GM21423 (cell line): ENCODE data around the gene SATB2.

Source experiments
- ATAC-seq: cut with Tn5 transposase; IDR thresholded peaks from one replicate; pipeline ENCODE4 v1.9.1; 2021; ENCODE audit warnings: mild to moderate bottlenecking, moderate library complexity; ENCODE audit not compliant: unreplicated experiment

Gene SATB2

DNA sequence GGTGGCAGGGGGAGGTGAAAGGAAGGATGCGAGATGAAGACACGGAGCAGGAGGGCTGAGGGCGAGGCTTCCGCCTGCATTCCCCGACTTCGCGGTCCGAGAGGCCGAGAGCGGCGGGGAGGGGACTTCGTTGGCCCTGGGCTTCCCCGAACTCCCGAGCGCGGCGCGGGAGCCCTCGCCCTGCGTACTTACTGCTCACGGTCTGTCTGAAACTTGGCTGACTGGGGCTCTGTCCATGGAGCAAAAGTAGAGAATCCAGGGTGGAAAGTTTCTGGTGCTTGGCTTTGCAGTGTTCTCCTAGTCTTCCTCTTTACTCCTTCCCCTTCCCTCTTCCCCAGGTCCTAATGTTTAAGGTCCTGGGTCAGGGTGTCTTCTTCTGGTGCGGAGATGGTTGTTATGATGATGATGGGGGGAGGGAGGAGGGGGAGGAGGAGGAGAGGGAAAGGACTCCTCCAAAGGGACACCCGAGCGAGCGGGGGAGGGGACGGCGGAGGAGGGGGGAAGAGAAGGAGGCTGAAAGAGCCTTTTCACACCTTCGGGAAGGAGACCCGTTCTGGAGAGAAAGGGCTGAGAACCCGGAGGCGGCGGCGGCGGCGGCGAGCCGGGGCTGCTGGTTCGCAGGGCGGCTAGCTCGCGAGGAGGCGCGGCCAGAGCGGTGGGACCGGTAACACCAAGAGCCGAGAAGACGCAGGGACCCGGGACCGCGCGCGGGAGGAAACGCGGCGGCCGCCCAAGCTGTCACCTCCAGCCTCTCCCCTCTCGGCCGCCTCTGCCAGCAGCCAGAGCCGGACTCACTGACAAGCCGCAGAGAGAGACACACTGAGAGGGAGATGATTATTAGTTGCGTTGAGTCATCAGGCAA, at the start of gene SATB2:
SATB2 (minus strand) TSS at position 793 of the 862 bp plus-strand sequence. CDS start 1,902 bp downstream, outside the sequence.
- no peak for ATAC-seq

DNA sequence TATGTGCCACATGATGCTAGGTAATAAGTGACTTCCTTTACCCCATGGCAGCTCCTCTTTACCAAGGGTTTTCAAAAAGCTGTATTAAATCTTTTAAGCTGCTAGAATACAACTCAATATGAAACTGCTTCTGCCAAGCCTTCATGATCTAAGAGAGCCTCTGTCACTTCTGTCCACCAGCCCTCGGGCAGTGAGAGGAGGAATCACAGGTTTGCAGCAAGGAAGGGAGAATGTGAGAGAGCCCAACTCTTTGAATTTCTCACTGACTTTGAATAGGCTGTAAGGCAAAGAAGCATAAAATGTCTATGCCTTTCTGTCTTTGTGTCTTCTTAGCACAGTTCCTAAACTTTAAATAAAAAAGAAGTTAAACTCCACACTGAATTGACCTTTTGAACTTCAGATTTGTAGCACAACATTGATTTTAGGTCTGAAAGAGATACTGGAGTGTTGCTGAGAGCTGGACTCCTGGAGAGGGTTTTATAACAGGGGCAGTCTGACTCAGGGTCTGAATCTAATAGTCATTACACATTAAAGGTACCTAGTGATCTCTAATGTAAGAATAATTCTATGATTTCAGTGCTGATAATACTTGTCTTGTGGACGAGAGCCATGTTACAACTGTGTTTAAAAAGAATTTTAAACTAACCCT, 48.1 kb upstream of the SATB2 start:
- no peak for ATAC-seq

DNA sequence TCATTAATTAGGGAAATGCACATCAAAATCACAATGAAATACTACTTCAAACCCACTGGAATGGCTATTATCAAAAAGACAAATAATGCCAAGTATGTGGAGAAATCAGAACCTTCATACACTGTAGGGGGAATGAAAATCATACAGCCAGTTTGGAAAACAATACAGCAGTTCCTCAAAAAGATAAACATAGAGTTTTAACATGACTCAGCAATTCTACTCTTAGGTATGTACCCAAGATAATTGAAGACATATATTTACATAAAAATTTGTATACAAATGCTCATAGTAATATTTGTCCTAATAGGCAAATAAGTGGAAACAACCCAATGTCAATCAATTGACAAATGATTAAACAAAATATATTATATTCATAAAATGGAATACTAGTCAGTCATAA, 45.4 kb upstream of the SATB2 start:
- no peak for ATAC-seq

DNA sequence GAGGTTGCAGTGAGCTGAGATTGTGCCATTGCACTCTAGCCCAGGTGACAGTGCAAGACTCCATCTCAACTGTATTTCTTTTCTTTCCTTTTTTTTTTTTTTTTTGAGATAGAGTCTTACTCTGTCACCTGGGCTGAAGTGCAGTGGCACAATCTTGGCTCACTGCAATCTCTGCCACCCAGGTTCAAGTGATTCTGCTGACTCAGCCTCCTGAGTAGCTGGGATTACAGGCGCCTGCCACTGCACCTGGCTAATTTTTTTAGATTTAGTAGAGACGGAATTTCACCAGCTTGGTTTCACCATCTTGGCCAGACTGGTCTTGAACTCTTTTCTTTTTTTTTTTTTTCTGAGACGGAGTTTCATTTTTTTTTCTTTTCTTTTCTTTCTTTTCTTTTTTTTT, 41.3 kb upstream of the SATB2 start:
- ATAC-seq = no peak

DNA sequence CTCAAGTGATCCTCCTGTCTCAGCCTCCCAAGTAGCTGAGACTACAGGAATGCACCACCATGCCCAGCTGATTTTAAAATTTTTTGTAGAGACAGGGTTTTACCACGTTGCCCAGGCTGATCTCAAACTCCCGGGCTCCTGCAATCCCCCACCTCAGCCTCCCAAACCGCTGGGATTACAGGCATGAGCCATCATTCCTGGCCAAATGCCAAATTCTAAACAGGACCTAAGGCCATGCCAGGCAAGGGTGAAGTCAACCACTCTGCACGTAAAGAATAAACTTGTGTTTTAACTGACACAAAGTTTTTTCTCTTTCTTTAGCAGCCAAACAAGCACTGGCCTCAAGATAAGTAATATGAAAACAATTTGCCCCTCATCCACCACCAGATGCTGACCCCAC, 37.4 kb upstream of the SATB2 start:
- no peak for ATAC-seq

DNA sequence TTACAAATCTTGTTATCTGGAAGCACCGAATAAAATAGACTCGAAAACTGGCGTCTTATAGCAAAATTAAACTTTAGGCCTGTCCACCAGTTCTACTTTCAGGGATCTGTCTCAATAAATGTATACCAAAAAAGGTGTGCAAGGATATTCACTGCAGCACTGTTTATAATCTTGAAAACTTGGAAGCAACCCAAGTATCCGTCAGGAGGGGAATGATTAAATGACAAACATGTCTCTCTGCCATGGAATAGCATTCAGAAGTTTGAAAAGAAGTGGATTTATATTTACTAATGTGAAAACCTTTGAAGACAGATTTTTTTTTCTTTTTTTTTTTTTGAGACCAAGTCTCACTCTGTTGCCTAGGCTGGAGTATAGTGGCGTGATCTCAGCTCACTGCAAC, 32.3 kb upstream of the SATB2 start:
- no peak for ATAC-seq

DNA sequence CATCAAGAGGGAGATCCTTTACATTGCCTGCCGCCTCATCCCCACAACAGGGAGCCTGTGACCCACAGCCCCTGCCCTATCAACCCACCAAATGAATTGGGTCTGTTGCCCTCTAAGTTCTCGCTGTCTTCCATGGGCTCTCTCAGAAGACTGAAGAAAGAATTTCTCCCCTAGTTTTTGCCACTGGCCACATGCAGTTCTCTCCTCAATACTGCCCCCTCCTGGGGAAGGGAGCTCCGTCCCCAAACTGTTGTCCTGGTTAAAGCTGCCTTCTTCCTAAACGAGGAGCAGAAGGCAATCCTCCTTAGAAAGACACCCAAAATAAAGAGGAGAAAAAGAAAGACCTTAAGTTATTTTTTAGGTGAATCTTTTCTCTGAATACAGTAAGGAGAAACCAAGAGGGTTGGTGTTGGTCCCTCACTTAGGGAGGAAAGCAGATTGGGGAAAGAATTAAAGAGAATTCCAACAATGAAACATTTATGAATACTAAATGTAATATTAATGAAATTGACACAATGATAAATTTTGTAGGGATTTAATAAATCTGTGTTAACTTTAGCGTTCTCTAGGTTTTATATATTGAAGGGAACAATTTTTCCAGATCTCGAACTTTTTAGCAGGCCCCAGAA, 31.1 kb upstream of the SATB2 start:
- no peak for ATAC-seq

DNA sequence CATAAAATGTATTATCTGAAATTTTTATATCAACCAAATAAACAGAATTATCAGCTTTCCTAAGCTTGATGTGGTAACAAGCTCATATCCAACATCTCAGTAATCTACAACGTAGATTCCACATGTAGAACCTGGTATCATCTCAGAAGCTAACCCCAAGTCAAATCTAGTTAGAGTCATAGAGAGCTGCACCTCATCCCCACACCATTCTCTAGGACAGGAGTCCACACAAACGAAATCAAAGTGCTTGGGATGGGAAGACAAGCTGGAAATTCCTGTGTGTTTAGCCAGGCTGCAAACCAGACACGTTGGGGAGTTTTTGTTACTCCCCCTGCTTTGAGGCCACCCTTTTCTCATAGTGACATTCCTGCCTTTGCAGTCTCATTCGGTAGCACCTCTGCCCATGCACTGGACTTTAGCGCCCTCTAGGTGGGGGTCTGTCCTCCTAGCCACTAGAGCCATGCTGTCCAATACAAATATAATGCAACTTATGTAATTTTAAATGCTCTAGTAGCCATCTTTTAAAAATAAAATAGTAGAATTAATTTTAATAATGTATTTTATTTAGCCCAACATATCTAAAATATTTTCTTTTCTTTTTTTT, 28.1 kb upstream of the SATB2 start:
- peak; percentile 88 for ATAC-seq

DNA sequence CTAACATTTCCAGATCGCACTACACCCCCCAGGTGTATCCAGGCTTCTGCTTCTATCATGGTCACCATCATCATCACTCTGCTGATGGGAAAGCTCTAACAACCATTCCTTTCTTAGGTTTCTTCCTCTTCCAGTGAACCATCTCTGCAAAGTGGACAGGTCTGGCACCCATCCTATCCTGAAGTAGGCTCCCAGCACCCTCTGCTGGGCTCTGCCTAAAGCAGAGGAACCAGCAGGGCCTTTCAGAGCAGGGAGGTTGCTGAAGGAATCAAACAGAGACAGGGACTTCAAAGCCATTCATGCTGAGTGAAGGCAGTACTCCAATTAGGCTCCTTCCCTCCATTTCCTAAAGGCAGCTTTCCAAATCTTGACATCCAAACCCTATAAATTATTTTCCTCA, 27.2 kb upstream of the SATB2 start:
- no peak for ATAC-seq

DNA sequence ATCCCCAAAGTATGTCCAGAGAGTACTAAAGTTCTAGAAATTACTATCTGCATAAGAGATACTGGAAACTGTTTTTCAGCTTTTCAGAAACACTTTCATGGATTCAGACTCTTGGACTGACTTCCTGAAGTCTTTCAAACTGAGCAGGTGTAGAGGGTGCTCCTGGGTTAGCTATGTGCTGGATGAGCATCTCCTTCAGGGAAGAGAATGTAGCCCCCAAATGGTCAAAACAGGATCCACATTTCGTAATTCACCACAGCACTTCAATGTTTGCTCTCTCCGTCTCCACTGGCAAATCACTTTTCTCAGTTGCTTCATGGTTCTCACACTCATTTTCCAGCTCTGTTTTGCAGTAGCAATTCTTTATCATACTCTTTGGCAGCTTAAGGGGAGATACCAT, 23.2 kb upstream of the SATB2 start:
- ATAC-seq = no peak

DNA sequence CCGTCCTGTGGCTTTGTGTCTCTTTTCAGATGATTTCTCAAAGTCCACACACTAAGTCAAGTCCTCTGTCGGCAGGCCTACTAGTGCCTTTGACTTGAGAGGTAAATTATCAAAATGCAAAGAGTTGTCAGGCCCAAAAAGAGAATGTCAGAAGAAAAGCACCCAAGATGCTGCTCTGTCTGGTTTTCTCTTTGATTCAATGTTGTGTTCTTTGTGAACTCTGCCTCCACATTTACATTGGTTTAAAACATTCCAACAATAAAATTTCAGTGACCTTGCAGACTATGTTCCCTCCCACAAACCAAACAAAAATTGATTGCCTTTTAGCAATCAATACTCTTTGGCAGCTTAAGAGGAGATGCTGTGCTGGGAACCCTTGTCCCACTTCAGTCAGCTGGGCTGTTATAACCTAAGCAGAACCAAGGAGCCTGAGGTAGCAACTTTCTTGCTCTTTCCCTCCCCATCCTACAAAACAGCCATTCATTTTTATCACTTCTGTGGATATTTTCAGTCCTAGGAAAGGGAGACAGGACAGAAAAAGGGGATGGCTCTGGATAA, 19.6 kb upstream of the SATB2 start:
- ATAC-seq = no peak

DNA sequence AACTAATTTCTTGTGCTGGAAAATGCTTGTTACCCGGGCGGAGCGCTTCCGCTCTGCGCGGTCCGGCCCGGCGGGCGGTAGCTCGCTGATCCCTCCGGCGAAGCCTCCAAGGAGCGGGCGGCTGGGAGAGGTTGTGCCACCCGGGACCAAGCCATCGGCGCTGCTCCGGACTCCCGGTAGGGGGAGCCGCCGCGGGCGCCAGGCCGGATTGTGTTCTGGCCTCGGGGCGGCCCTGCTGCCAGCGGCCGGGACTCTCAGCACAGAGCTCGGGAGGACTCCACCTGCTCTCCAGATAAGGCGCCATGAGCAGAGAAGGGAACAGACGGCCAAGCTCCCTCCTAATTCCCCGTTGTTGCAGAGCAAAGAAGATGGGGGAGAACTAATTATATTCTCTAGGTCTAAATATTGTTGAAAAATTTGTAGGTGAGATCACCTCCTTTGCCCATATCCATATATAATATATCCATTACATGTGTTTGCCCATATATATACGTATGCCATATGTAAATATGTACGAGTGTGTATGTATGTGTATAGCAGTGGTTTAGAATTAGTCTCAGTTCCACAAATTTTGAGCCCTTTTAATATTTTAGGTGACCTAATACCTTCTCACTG, 13.8 kb upstream of the SATB2 start:
- ATAC-seq = peak; percentile 83

DNA sequence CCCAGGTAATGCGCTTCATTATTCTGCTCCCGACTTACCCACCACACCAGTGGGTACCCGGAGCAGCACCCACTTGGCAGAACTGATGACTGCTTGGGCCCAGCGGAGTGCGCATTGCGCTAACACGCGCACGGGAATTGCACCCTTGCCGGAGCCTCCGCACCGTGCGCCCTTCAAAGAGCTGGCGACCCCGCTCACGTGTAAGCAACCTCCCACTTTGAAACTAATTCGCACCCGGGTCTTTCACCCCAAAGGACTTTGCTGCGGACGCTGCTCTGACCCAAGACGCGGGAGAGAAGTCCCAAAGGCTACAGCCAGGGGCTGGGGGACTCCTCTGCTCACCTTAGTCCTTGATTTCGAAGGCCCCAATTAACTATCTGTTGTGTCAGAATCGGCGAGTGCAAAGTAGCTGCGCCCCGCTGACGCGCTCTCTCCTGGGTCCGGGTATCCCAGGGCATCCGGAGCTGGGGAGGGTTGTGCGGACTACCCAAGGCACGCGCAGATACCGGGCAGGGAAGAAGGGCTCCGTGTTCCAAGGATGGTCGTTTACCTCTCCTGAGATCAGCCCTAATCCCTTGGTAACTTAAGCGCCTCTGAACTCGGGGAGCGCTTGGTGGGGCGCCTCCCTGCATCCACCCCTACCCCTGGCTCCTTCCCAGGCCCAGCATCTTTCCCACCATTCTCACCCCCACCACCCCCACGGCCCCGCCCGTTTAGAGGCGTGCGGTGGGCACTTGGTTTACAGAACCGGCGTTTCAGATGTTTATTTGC, 13.1 kb upstream of the SATB2 start:
- ATAC-seq = no peak

DNA sequence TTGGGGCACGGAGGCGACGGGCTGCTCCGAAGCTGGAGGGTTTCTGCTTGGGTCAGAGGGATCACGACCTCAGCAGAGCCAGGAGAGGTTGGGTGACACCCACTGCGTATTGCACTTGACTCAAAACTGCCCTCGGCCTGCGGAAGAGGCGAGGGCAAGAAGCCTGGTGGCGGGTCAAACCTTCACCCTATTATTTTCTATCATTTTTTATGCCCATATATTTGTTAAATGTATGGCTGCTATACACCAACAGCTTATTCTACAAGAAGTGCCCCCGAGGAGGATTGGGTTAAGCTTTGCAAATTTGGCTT, 12.6 kb upstream of the SATB2 start:
- no peak for ATAC-seq

DNA sequence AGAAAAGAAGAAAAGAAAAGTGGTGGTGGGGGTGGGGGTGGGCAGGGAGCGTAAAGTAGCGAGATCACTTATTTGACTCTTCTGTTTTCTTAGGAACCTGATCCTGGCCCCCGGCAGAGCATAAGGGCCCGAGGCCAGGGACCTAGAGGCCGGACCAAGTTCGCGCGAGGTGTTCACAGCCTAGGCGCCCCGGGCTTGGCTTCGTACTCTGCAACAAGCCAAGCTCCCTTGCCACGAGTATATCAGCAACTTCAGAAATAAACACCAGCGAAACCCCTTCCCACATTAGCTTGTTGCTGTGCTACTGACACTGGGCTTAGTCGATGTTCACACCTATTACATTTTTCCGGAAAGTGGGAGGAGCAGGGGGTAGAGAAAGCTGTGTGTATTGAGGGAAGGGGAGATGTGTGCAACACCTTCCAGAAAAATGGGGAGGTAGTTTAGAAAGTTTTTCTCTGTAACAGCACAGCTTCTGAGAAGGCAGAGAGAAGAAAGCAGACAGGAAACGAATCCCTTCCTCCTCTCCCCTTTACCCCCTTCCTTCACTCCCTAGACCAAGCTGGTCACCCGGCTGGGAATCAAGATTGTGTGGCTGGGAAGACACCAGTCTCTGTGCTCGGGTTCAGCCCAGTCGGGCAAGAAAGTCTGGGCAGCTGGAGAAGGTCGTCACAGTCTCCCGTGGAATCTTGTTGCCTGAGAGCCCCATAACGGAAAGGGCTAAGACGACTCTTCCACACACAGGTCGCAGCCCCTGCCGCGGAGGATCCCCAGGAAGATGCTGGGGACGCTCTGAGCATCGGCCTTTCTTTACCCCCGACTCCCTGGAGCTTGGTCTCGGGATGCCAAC, 12.0 kb upstream of the SATB2 start:
- ATAC-seq = no peak

DNA sequence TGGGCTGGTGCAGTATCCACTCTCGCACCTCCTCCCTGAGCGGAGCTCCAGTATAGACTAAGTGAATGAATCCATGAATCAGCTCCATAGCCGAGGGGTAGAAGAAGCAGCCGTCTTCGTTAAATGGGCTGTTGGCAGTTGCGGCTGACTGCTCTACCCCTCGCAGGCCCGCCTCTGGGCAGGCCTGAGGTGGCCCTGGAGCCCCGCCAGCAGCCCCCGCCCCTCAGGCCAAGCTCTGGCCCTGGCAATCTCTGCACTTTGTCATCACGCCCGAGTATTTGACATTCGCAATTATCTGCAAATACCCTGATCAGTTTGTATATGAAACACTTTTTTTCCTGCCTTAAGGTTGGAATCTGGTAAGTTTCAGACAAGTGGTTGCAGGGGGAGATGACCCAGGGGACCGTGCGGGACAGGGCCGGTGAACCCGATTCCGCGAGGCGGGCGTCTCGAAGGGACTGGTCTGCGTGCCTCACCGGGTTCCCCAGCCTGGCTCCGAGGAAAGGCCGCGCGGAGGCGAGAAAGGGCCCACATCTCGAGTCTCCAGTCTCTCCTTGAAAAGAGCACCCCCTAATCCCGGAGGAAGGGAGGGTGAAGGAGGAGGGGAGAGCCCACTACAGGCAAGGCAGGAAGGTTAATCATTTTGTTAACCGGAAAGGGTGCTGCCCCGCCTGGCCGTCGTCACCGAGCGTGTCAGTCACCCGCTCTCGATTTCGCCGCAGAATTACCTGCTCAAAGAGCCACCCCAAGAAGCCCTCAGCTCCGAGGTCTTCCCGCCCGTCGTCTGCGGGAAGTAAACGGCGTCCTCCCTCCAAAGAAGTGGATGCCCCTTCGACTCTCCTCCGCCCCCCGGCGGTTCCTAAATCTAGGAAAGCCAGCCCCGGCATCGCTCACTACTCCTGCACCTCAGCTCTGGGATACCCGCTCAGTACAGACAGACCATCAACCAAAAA, 11.1 kb upstream of the SATB2 start:
- ATAC-seq = no peak

DNA sequence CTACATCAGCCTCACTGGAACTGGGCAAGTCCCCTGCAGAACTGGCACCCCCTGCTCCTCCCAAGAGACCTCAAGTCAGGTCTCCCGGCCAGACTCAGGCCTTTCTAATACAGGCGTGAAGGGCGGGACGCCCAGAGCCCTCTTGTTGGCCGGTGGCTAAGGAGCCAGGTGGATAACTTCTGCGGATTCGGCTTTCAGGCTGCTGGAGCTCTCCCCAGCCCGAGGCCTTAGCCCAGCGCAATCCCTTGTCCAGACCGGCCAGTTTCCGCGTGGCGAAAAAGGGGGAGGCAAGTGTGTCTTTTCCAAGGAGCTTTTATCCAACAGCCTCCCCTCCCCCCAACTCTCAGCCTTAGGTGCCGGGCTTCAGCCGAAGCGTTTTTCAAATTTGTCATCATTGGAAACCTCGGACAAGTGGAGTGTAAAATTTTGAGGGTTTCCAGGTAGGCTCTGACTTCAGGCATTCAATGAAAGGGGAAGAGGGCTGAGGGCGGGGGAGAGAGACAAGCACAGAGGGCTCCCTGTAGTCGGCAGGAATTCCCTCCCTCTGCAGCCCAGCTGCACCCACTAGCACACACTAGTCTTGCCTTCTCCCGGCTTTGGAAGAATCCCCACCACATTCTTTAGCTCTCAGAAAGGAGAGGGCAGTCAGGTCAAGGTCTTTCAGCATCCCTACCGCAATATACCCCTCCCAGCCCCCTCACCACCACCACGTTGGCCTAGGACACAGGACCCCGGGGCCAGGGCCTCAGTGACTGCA, 9.5 kb upstream of the SATB2 start:
- ATAC-seq = no peak

DNA sequence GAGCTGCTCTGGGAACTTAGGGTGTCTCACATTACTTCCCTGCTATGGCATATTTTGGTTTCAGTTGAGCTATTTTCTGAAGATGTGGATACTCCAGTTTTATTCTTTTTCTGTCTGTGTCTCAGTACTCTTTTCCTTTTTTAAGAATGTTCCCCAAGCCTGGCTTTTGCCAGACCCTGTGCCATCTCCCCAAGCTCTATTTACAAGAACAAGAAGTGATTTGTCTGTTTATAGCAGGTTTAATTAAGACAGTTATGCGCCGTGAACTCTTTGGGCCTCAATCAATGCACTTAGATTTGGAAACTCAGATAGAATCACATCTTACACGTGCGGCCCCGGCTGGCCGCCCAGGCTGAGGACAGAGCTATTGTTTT, 8.9 kb upstream of the SATB2 start:
- no peak for ATAC-seq
